HG03025 (cell line): ENCODE results near the gene RASA3.
A peak's percentile ranks its signal among the peaks of the same experiment; 100 is the strongest.
"Not testable (repeated sequence)": the region's sequence is repeated elsewhere in the genome, so short reads cannot be mapped to it uniquely, and the experiment has no call there.

Experiments used
- ATAC-seq: cut with Tn5 transposase; IDR thresholded peaks from one replicate; pipeline ENCODE4 v1.9.1; 2021; ENCODE audit warnings: mild to moderate bottlenecking, moderate library complexity; ENCODE audit not compliant: unreplicated experiment, low FRiP score

The RASA3 gene

GRCh38 chr13:114155926-114156883 is 23.8 kb upstream of the RASA3 start:
- no peak for ATAC-seq

- no peak for ATAC-seq
Observed at GRCh38 chr13:114155320-114155719, 22.9 kb upstream of the RASA3 start.

- no peak for ATAC-seq
Observed at GRCh38 chr13:114154476-114154875, 22.1 kb upstream of the RASA3 start.

DNA sequence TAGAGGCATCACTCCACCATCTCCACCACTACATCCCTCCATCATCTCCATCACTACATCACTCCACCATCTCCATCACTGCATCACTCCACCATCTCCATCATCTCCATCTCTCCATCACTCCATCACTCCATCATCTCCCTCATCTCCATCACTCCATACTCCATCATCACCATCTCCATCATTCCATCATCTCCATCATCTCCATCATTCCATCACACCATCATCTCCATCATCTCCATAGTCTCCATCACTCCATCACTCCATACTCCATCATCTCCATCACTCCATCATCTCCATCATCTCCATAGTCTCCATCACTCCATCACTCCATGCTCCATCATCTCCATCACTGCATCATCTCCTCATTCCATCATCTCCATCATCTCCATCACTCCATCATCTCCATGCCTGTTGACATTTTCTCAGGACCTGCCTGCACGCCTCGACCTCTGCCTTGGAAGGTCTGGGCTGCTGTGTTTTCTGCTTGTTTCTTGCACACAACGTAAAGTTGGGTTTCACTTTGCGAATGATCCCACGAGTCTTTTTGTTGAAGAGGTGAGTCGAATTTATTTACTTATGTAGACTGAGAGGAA is 21.2 kb upstream of the RASA3 start:
- ATAC-seq, result no peak

- no peak for ATAC-seq
Observed at GRCh38 chr13:114152831-114153371, 20.5 kb upstream of the RASA3 start.

DNA sequence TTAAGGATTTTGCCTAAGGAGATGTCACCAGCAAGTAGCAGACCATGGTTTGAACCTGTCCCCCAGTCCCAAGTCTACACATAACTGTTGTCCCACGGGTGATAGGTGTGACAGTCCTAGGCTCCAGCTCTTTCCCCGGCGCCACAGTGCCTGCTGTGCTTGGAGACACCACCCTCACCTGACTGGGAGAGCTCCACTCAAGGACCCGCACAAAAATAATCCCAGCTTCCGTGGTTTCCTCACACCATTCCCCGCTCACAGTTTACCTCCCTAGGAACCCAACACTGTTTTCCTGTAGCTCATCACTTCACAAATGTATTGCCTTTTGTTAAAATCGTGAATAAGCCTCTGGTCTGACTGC is 19.8 kb upstream of the RASA3 start:
- ATAC-seq, result no peak

GRCh38 chr13:114151565-114152284 is 19.3 kb upstream of the RASA3 start:
- ATAC-seq, result no peak

DNA sequence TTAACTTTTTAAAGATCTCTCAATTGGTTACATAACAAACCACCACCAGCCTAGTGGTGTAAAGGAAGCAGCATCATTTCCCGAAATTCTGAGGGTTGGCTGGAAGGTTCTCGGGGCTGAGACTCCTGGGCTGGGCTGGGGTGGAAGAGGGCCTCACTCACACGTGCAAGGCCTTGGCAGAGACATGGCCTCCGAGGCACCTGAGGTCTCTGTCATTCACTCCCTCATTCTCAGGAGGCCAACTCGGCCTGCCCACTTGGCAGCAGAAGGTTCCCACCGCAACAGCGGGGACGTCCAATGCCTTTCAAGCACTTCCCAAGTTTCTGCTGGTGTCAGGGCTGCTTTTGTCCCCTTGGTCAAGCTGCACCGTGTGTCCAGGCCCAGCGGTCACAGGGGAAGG is 18.6 kb upstream of the RASA3 start:
- no peak for ATAC-seq

DNA sequence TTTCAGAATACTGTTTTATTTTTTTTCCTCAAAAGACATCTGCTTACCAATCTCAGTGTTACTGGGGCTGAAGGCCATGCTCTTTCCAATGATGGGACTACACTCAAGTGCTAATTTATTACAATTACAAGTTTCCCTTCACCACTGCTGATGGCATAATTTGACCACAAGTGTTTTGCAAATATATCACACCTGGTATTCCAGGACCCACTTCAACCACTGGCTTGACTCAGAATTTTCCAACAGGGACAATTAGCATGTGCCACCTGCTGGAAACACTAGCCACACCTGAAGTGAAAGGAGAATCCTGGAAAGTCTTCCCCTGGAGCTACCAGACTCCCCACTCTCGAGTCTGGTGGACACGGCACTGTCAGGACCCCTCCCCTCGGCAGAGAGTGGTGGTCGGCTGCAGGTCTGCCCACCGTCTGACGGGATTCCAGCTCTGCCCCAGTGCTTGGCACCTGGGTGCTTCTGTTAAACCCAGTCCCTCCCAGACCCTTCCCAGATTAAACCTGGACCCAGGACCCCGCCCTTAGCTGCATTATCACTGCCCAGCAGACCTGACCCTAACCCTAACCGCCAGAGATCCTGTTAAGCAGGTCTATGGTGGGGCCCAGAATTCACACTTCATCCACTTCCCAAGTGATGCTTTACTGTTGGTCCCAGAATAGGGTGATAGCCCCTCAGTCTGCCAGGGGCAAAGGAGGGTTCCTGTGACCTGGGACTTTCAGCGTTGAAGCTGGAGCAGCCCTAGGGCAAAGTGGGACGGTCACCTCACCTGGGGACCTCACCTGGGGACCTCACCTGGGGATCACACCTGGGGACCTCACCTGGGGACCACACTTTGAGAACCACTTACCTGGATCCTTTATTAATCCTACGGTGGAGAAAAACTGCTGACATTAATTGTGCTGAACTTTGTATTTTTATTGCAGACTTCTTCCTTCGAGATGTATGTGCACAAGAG is 17.6 kb upstream of the RASA3 start:
- no peak for ATAC-seq

GRCh38 chr13:114148886-114149285 is 16.5 kb upstream of the RASA3 start:
- not testable (repeated sequence) for ATAC-seq

DNA sequence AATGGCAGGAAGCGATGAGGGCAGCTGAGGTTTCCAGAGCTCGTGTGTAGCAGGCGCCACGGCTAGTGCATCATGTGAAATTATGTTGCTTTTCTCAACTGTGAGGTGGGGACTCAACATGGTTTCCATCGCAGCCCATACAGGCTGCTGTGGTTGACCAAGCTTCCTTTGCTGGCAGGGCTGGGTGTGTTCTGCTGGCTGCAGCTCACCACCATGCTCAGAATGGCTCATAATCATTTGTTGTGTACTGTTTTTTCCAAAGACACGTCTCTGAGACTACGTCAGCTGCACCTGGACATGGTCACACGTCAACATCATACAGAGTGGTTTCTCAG is 16.1 kb upstream of the RASA3 start:
- ATAC-seq, result peak; percentile 76

DNA sequence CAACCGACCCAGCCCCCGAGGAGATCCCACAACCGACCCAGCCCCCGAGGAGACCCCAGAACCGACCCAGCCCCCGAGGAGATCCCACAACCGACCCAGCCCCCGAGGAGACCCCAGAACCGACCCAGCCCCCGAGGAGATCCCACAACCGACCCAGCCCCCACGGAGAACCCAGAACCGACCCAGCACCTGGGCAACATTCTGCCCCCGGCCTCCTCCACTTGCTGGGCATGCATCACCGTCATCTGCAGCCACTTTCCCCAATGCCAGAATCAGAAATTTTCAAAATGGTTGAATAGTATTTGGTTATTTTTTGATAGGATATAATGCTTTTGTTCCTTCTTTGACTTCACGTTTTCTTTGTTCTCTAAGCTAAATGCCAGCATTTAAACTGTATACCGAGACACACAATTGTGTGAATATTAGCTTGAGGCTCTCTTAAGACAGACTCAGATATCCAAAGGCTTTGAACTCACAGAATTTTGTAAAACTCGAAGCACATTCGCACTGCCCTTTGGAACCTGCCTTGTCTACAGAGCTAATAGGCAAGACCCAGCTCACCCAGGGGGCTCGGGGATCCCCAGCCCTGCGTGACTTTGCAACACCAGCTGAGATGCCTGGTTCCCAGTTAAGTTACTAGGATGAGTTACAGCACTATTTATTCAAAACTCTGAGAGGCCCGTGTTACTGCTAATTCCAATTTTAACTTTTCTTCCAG is 15.5 kb upstream of the RASA3 start:
- ATAC-seq, result no peak

GRCh38 chr13:114146629-114147028 is 14.2 kb upstream of the RASA3 start:
- no peak for ATAC-seq

- ATAC-seq, result no peak
Observed at GRCh38 chr13:114146173-114146572, 13.8 kb upstream of the RASA3 start.

- no peak for ATAC-seq
Observed at GRCh38 chr13:114145722-114146121, 13.3 kb upstream of the RASA3 start.

GRCh38 chr13:114145256-114145655 is 12.8 kb upstream of the RASA3 start:
- no peak for ATAC-seq

DNA sequence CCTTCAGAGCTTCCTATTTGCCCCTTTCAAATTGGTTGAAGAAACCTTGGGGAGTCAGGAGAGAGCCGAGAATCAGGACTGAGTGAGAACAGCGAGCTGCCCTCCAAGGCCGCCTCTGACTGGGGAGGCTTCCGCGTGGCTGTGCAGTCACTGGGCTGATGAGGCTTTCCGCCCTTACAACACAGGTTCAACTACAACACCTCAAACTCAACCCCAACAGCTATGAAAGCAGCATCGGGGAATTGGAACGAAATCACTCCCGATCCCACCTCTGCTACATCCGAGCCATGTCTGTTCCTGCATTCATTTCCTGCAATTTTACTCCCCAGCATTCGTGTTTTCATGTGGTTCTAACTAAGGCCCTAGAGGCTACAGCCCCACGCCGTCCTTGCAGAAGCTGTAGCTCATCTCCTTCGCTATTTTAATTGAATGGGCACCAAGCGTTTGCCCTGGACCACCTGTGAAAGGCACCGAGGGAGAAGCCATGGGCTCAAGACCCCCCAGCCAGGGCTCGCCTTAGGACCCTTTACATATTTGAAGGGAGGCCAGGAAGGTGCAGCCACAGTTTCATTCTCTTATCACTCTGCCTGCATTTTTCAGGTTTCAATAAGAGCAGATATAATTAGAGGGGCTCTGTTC is 12.3 kb upstream of the RASA3 start:
- ATAC-seq, result no peak

GRCh38 chr13:114143806-114144605 is 11.6 kb upstream of the RASA3 start:
- ATAC-seq, result no peak
